Trophoblast cell (in vitro differentiated cells and primary cell): ENCODE measurements around the gene BFAR. TPM values are rescaled to one million over a fixed set of nuclear protein-coding genes. Genes with fewer than 3 reads are reported as not detected.

Source experiments
- DNase-seq, 2 donors: peaks; one replicate each; pipeline ENCODE4 v3.0.0-alpha.2; 2016
- H2AFZ ChIP-seq: 2 replicates; pipeline ENCODE4 v1.6.1; 2013; ENCODE audit warnings: low read length, moderate library complexity, mild to moderate bottlenecking; ENCODE audit not compliant: insufficient read depth, poor library complexity
- H2AK5ac ChIP-seq: 2 replicates; pipeline ENCODE4 v1.6.1; 2013; ENCODE audit warnings: mild to moderate bottlenecking, low read length
- H2BK120ac ChIP-seq: 2 replicates; pipeline ENCODE4 v1.6.1; 2013; ENCODE audit warnings: low read length, mild to moderate bottlenecking, moderate library complexity; ENCODE audit not compliant: insufficient read depth, poor library complexity
- H2BK12ac ChIP-seq: 2 replicates; pipeline ENCODE4 v1.6.1; 2013; ENCODE audit warnings: mild to moderate bottlenecking, low read length, moderate library complexity
- H2BK5ac ChIP-seq: 2 replicates; pipeline ENCODE4 v1.6.1; 2013; ENCODE audit warnings: low read length, low read depth, moderate library complexity, mild to moderate bottlenecking; ENCODE audit not compliant: poor library complexity
- H3K14ac ChIP-seq: 2 replicates; pipeline ENCODE4 v1.6.1; 2013; ENCODE audit warnings: mild to moderate bottlenecking, low read length
- H3K18ac ChIP-seq: 2 replicates; pipeline ENCODE4 v1.6.1; 2013; ENCODE audit warnings: mild to moderate bottlenecking, low read length
- H3K23ac ChIP-seq: 2 replicates; pipeline ENCODE4 v1.6.1; 2013; ENCODE audit warnings: low read length
- H3K27ac ChIP-seq: 2 replicates; pipeline ENCODE4 v1.5.1; 2013; ENCODE audit warnings: low read depth, mild to moderate bottlenecking, inconsistent platforms, low read length, moderate library complexity
- H3K27me3 ChIP-seq: 2 replicates; pipeline ENCODE4 v1.6.1; 2013; ENCODE audit warnings: inconsistent platforms, mild to moderate bottlenecking, low read length, moderate library complexity; ENCODE audit not compliant: insufficient read depth
- H3K36me3 ChIP-seq, 2 experiments: 1 replicate in 1 of 2; 2 replicates in 1 of 2; pipeline ENCODE4 v1.6.1; 2013; ENCODE audit warnings: low read length in 2 of 2, mild to moderate bottlenecking in 2 of 2, moderate library complexity in 1 of 2; ENCODE audit not compliant: insufficient read depth in 2 of 2, control insufficient read depth in 1 of 2
- H3K4ac ChIP-seq: 2 replicates; pipeline ENCODE4 v1.6.1; 2013; ENCODE audit warnings: low read depth, mild to moderate bottlenecking, low read length, moderate library complexity
- H3K4me1 ChIP-seq, 2 experiments: 1 replicate in 1 of 2; 2 replicates in 1 of 2; pipeline ENCODE4 v1.6.1; 2013; ENCODE audit warnings: low read length in 2 of 2, mild to moderate bottlenecking in 2 of 2, moderate library complexity in 1 of 2; ENCODE audit not compliant: insufficient read depth in 2 of 2, control insufficient read depth in 1 of 2
- H3K4me2 ChIP-seq: 2 replicates; pipeline ENCODE4 v1.6.1; 2013; ENCODE audit warnings: inconsistent platforms, mild to moderate bottlenecking, low read length, moderate library complexity
- H3K4me3 ChIP-seq: 2 replicates; pipeline ENCODE4 v1.5.1; 2013; ENCODE audit warnings: mild to moderate bottlenecking, low read depth, low read length, inconsistent platforms
- H3K79me1 ChIP-seq: one replicate; pipeline ENCODE4 v1.6.1; 2013; ENCODE audit warnings: low read length
- H3K79me2 ChIP-seq: 2 replicates; pipeline ENCODE4 v1.6.1; 2013; ENCODE audit warnings: low read length, mild to moderate bottlenecking; ENCODE audit not compliant: control insufficient read depth, insufficient read depth, poor library complexity
- H3K9ac ChIP-seq: 2 replicates; pipeline ENCODE4 v1.6.1; 2013; ENCODE audit warnings: mild to moderate bottlenecking, low read length
- H3K9me3 ChIP-seq: 2 replicates; pipeline ENCODE4 v1.6.1; 2013; ENCODE audit warnings: low read depth, mild to moderate bottlenecking, control low read depth, inconsistent platforms, low read length; ENCODE audit not compliant: insufficient read depth
- H4K12ac ChIP-seq: 2 replicates; pipeline ENCODE4 v1.6.1; 2013; ENCODE audit warnings: low read depth, mild to moderate bottlenecking, low read length, moderate library complexity
- H4K8ac ChIP-seq: 2 replicates; pipeline ENCODE4 v1.6.1; 2013; ENCODE audit warnings: low read depth, mild to moderate bottlenecking, low read length, moderate library complexity
- H4K91ac ChIP-seq: one replicate; pipeline ENCODE4 v1.6.1; 2013; ENCODE audit warnings: low read depth, mild to moderate bottlenecking, low read length, moderate library complexity
- WGBS: extraction: QIAGEN DNeasy Blood & Tissue Kit; methylation state at CpG from one replicate; pipeline ENCODE4 v1.1.7; 2013; ENCODE audit warnings: missing lambda C conversion rate; ENCODE audit not compliant: insufficient read length, insufficient coverage; ENCODE audit errors: extremely low coverage; 5-methylcytosine and 5-hydroxymethylcytosine counted together
- polyA plus RNA-seq: library from polyadenylated mRNA; stranded (reverse); fragments of 200-250 nt; gene quantifications from 2 replicates; pipeline ENCODE4 v1.2.3, GENCODE V29; 2013

The BFAR gene
- polyA plus RNA-seq, result 49.8 and 52.2 TPM in 2 replicates

- H4K12ac ChIP-seq, result peak within 1 kb of the TSS; percentile 99
- peaks cover 15% of the 10 kb centered on the region for H3K79me2 ChIP-seq
- H2BK120ac ChIP-seq, result peak within 1 kb of the TSS; percentile 81
- H3K4ac ChIP-seq, result peak within 1 kb of the TSS; percentile 99
- peak within 1 kb of the TSS; percentile 32 for H2BK12ac ChIP-seq
- peak within 1 kb of the TSS; percentile 92 for H3K4me3 ChIP-seq
- H3K18ac ChIP-seq, result peak within 1 kb of the TSS; percentile 98
- peak within 1 kb of the TSS; percentile 83 for H3K4me2 ChIP-seq
- no peaks in the 10 kb centered on the region for H3K9me3 ChIP-seq
- H3K14ac ChIP-seq, result peak within 1 kb of the TSS; percentile 97
- H3K9ac ChIP-seq, result peak within 1 kb of the TSS; percentile 95
- WGBS, result no CpG with 5 or more reads among the region's 69 CpGs
- peak within 1 kb of the TSS; percentile 96 for H4K91ac ChIP-seq
- H2AK5ac ChIP-seq, result peak within 1 kb of the TSS; percentile 99
- H4K8ac ChIP-seq, result peak within 1 kb of the TSS; percentile 98
- H2AFZ ChIP-seq, result peak within 1 kb of the TSS; percentile 96
- peaks cover 0 to 4% of the 10 kb centered on the region in 2 experiments for H3K36me3 ChIP-seq
- no peaks in the 10 kb centered on the region for H3K27me3 ChIP-seq
- H2BK5ac ChIP-seq, result peak within 1 kb of the TSS; percentile 86
- H3K4me1 ChIP-seq, result peaks cover 5 to 16% of the 10 kb centered on the region in 2 experiments
- H3K23ac ChIP-seq, result no peak within 1 kb of the TSS
- H3K27ac ChIP-seq, result peak within 1 kb of the TSS; percentile 44
- DNase-seq, result peak; percentile 96
- H3K79me1 ChIP-seq, result peaks cover 11% of the 10 kb centered on the region
Measured at GRCh38 chr16:14632693-14633569, at the start of gene BFAR. TSS of gene BFAR (plus strand) at chr16:14632951. CDS start at chr16:14644347, 11,396 bp downstream.

GRCh38 chr16:14585287-14585686 lies 47.5 kb upstream of the BFAR start:
- H3K4me1 ChIP-seq, result no peaks in the 10 kb centered on the region
- H3K79me2 ChIP-seq, result no peaks in the 10 kb centered on the region
- H2AK5ac ChIP-seq, result no peak overlapping the region
- H2BK120ac ChIP-seq, result no peak overlapping the region
- no peaks in the 10 kb centered on the region for H3K9me3 ChIP-seq
- H3K4ac ChIP-seq, result no peak overlapping the region
- H3K27me3 ChIP-seq, result no peaks in the 10 kb centered on the region
- H4K8ac ChIP-seq, result no peak overlapping the region
- no peak overlapping the region for H4K91ac ChIP-seq
- H3K18ac ChIP-seq, result no peak overlapping the region
- H3K23ac ChIP-seq, result no peak overlapping the region
- H3K14ac ChIP-seq, result no peak overlapping the region
- no peak for DNase-seq
- no peak overlapping the region for H2BK12ac ChIP-seq
- no CpG with 5 or more reads among the region's 3 CpGs for WGBS
- no peak overlapping the region for H3K4me3 ChIP-seq
- H2BK5ac ChIP-seq, result no peak overlapping the region
- no peak overlapping the region for H2AFZ ChIP-seq
- H3K27ac ChIP-seq, result no peak overlapping the region
- H3K36me3 ChIP-seq, result peaks cover 22 to 31% of the 10 kb centered on the region in 2 experiments
- no peak overlapping the region for H4K12ac ChIP-seq
- no peaks in the 10 kb centered on the region for H3K79me1 ChIP-seq
- no peak overlapping the region for H3K4me2 ChIP-seq
- no peak overlapping the region for H3K9ac ChIP-seq

DNA sequence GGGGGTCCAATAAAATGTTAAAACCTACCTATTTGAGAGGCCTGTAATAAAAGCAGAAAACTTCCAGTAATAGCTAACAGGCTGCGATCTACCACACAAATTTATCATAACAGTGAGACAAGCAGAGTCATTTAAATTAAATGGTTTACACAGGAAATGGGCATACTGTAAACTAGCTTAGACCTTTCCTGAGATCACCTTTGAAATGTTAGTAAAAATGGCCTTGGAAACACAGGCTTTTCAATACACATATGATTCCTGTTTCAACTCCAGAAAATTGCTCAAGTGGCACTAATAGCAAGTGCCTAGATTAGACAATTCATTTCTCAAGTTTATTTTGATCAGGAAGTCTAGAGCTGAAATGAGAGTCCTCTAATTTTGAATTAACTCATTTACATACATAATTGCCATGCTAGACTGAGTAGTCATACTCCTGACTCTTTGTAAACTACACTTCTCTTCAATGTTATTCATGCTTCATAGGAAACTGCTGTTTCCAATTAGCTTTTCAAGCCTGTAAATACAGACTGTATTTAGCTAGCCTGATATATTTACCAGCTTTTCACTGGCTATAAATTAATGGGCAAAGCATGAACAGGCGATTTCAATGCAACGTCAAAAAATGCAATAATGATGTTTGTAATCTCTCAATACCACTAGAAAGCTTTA lies 46.0 kb upstream of the BFAR start:
- Histone ChIP-seq H3K4me2 (no peak overlapping the region), H2BK120ac (no peak overlapping the region), H4K12ac (no peak overlapping the region), H3K9me3 (no peaks in the 10 kb centered on the region), H3K4ac (no peak overlapping the region), H3K14ac (no peak overlapping the region), H4K8ac (no peak overlapping the region), H4K91ac (no peak overlapping the region), H3K79me1 (no peaks in the 10 kb centered on the region), H3K18ac (no peak overlapping the region), H3K4me3 (no peak overlapping the region), H2AK5ac (no peak overlapping the region), H2AFZ (no peak overlapping the region), H2BK5ac (no peak overlapping the region), H3K9ac (no peak overlapping the region), H3K27me3 (no peaks in the 10 kb centered on the region), H3K79me2 (no peaks in the 10 kb centered on the region), H3K36me3 (peaks cover 15 to 28% of the 10 kb centered on the region in 2 experiments), H3K23ac (no peak overlapping the region), H2BK12ac (no peak overlapping the region), H3K4me1 (no peaks in the 10 kb centered on the region), H3K27ac (no peak overlapping the region)
- no peak for DNase-seq
- WGBS, result no CpG with 5 or more reads among the region's 3 CpGs

DNA sequence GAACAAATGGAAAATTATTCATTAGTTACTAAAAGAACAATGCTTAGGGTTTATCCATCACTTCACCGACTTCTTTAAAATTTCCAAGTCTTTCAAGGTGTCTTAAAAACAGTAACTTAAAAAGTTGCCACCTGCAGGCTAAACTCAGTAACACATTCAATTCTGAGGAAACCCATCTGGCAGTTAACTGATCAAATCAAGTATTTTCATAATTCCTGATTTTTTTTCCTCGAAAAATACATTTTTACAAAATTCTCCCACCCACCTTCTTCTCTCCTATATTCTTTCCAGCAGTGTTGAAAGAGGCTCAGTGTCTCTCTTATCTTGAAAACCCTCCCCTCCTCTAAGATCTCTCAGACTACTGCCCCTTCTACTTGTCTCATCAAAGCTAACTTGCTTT lies 32.6 kb upstream of the BFAR start:
- 100% methylated on average over 1 of the region's 2 CpGs for WGBS
- Histone ChIP-seq H4K91ac (no peak overlapping the region), H2BK12ac (no peak overlapping the region), H3K4me3 (no peak overlapping the region), H3K18ac (no peak overlapping the region), H3K79me2 (no peaks in the 10 kb centered on the region), H3K27me3 (no peaks in the 10 kb centered on the region), H3K27ac (no peak overlapping the region), H3K9ac (no peak overlapping the region), H3K4me2 (no peak overlapping the region), H3K4me1 (no peaks in the 10 kb centered on the region), H3K4ac (no peak overlapping the region), H3K14ac (no peak overlapping the region), H3K9me3 (no peaks in the 10 kb centered on the region), H3K79me1 (no peaks in the 10 kb centered on the region), H2BK5ac (no peak overlapping the region), H2AFZ (no peak overlapping the region), H2AK5ac (no peak overlapping the region), H3K23ac (no peak overlapping the region), H4K8ac (no peak overlapping the region), H3K36me3 (peaks cover 23 to 34% of the 10 kb centered on the region in 2 experiments), H2BK120ac (no peak overlapping the region), H4K12ac (no peak overlapping the region)
- peak in 1 of 2 donors; percentile 54 for DNase-seq
